ENCODE data around the gene NLRP1.

Gene NLRP1

GRCh38 chr17:5516060-5516792 lies 68.1 kb downstream of the NLRP1 start:
- no peak for DNase-seq (ENCODE audit: low read depth in 2 of 2)

- DNase-seq (ENCODE audit: low read depth in 2 of 2) = no peak
Observed at GRCh38 chr17:5514976-5515375, 69.3 kb downstream of the NLRP1 start.

- no peak for DNase-seq (ENCODE audit: low read depth in 2 of 2)
Observed at GRCh38 chr17:5513628-5514027, 70.7 kb downstream of the NLRP1 start.

- DNase-seq (ENCODE audit: low read depth in 2 of 2) = no peak
Observed at GRCh38 chr17:5511401-5512225, 72.7 kb downstream of the NLRP1 start.

GRCh38 chr17:5510771-5511170 lies 73.5 kb downstream of the NLRP1 start:
- no peak for DNase-seq (ENCODE audit: low read depth in 2 of 2)

- no peak for DNase-seq (ENCODE audit: low read depth in 2 of 2)
Observed at GRCh38 chr17:5509482-5509881, 74.8 kb downstream of the NLRP1 start.

- no peak for DNase-seq (ENCODE audit: low read depth in 2 of 2)
Observed at GRCh38 chr17:5508810-5509209, 75.5 kb downstream of the NLRP1 start.

- DNase-seq (ENCODE audit: low read depth in 2 of 2) = no peak
Observed at GRCh38 chr17:5506307-5506706, 78.0 kb downstream of the NLRP1 start.

GRCh38 chr17:5502552-5502951 lies 81.8 kb downstream of the NLRP1 start:
- no peak for DNase-seq (ENCODE audit: low read depth in 2 of 2)

- DNase-seq (ENCODE audit: low read depth in 2 of 2) = no peak
Observed at GRCh38 chr17:5501685-5502084, 82.6 kb downstream of the NLRP1 start.

- peak; percentile 59 to 60 for DNase-seq (ENCODE audit: low read depth in 2 of 2)
Observed at GRCh38 chr17:5500589-5501391, 83.5 kb downstream of the NLRP1 start.

GRCh38 chr17:5500247-5500588 lies 84.1 kb downstream of the NLRP1 start:
- no peak for DNase-seq (ENCODE audit: low read depth in 2 of 2)

- DNase-seq (ENCODE audit: low read depth in 2 of 2) = no peak
Observed at GRCh38 chr17:5499476-5500231, 84.7 kb downstream of the NLRP1 start.

GRCh38 chr17:5492970-5493369 lies 91.3 kb downstream of the NLRP1 start:
- no peak for DNase-seq (ENCODE audit: low read depth in 2 of 2)

GRCh38 chr17:5488752-5489151 lies 95.6 kb downstream of the NLRP1 start:
- DNase-seq (ENCODE audit: low read depth in 2 of 2) = no peak

- peak; percentile 94 to 98 for DNase-seq (ENCODE audit: low read depth in 2 of 2)
Observed at GRCh38 chr17:5486206-5487124, 97.8 kb downstream of the NLRP1 start, which contains the start of gene MIS12. Gene MIS12 (plus strand): TSS chr17:5486566. CDS start chr17:5488863, 2,297 bp downstream.

GRCh38 chr17:5485270-5486205 lies 98.8 kb downstream of the NLRP1 start, which contains the start of gene DERL2:
Gene DERL2 (minus strand): TSS chr17:5486178. CDS start chr17:5486161, 17 bp downstream.
- no peak for DNase-seq (ENCODE audit: low read depth in 2 of 2)

GRCh38 chr17:5481451-5481850 lies 102.9 kb downstream of the NLRP1 start:
- no peak for DNase-seq (ENCODE audit: low read depth in 2 of 2)

GRCh38 chr17:5480962-5481361 lies 103.3 kb downstream of the NLRP1 start:
- no peak for DNase-seq (ENCODE audit: low read depth in 2 of 2)

Data from stimulated activated CD4-positive, alpha-beta T cell treated with anti-CD3 and anti-CD28 coated beads, Interleukin-4, amount 100 ng/mL, for 48 hours (primary cell).